IMR-90 (cell line): ENCODE results near the gene MAP3K9. TPM values are rescaled to one million over a fixed set of nuclear protein-coding genes. Genes with fewer than 3 reads are reported as not detected.

ENCODE experiments used
- ATAC-seq: fragments of 200-7000 bp; cut with Tn5 transposase; 2 replicates; pipeline ENCODE4 v1.9.1; 2020; ENCODE audit warnings: low read depth, mild to moderate bottlenecking, moderate library complexity
- BruUV-seq: library from RNA; stranded (reverse); fragments of 400-500 nt; replicated peaks from 2 replicates; lab custom pipeline; 2021; lab: Mats Ljungman, UMichigan
- CTCF ChIA-PET: fragments of 300-600 bp; formaldehyde crosslinking; extraction: SDS; loops from one replicate; lab custom pipeline; 2021; ENCODE audit warnings: antibody characterized with exemption; lab: Yijun Ruan, JAX
- POLR2A ChIA-PET: fragments of 300-600 bp; sonication (Branson Sonifier 250); formaldehyde crosslinking; loops from one replicate; lab custom pipeline; 2022; ENCODE audit warnings: antibody characterized with exemption; ENCODE audit not compliant: unreplicated experiment; lab: Charles Lee
- DNase-seq: peaks from one replicate; pipeline ENCODE4 v3.0.0; 2013
- H2AFZ ChIP-seq: replicated peaks from 2 replicates; pipeline ENCODE3; 2013; ENCODE audit warnings: low read length, mild to moderate bottlenecking; ENCODE audit not compliant: poor library complexity
- H2AK5ac ChIP-seq: 2 replicates; pipeline ENCODE4 v1.6.1; 2013; ENCODE audit warnings: low read depth, low read length, inconsistent platforms
- H2AK9ac ChIP-seq: replicated peaks from 2 replicates; pipeline ENCODE3; 2013; ENCODE audit warnings: mild to moderate bottlenecking, low read depth, low read length, moderate library complexity; ENCODE audit not compliant: poor library complexity
- H2BK120ac ChIP-seq: 2 replicates; pipeline ENCODE4 v1.6.1; 2013; ENCODE audit warnings: low read depth, low read length, inconsistent platforms
- H2BK15ac ChIP-seq: 3 replicates; pipeline ENCODE4 v1.6.1; 2013; ENCODE audit warnings: low read depth, low read length, inconsistent platforms
- H2BK20ac ChIP-seq: 2 replicates; pipeline ENCODE4 v1.6.1; 2013; ENCODE audit warnings: low read depth, mild to moderate bottlenecking, inconsistent platforms, low read length, moderate library complexity
- H2BK5ac ChIP-seq: 2 replicates; pipeline ENCODE4 v1.6.1; 2013; ENCODE audit warnings: mild to moderate bottlenecking, low read depth, low read length, inconsistent platforms; ENCODE audit not compliant: poor library complexity, severe bottlenecking
- H3K14ac ChIP-seq: replicated peaks from 2 replicates; pipeline ENCODE4 v1.6.1; 2013; ENCODE audit warnings: low read depth, low read length, inconsistent platforms
- H3K18ac ChIP-seq: 2 replicates; pipeline ENCODE4 v1.6.1; 2013; ENCODE audit warnings: low read depth, low read length, control low read depth
- H3K23ac ChIP-seq: 2 replicates; pipeline ENCODE4 v1.6.1; 2013; ENCODE audit warnings: low read depth, low read length, inconsistent platforms
- H3K27ac ChIP-seq: 2 replicates; pipeline ENCODE4 v1.5.1; 2013; ENCODE audit warnings: mild to moderate bottlenecking, control low read depth, low read length; ENCODE audit not compliant: insufficient read depth
- H3K27me3 ChIP-seq: 2 replicates; pipeline ENCODE4 v1.6.1; 2013; ENCODE audit warnings: low read length; ENCODE audit not compliant: control insufficient read depth, insufficient read depth
- H3K36me3 ChIP-seq: 2 replicates; pipeline ENCODE4 v1.6.1; 2013; ENCODE audit warnings: low read length, mixed read lengths; ENCODE audit not compliant: control insufficient read depth, insufficient read depth
- H3K4ac ChIP-seq: 2 replicates; pipeline ENCODE4 v1.6.1; 2013; ENCODE audit warnings: low read depth, low read length, inconsistent platforms
- H3K4me1 ChIP-seq: 2 replicates; pipeline ENCODE4 v1.6.1; 2013; ENCODE audit warnings: low read length, mixed read lengths; ENCODE audit not compliant: control insufficient read depth, insufficient read depth
- H3K4me2 ChIP-seq: 2 replicates; pipeline ENCODE4 v1.6.1; 2013; ENCODE audit warnings: low read depth, mild to moderate bottlenecking, control low read depth, low read length, moderate library complexity
- H3K4me3 ChIP-seq: 2 replicates; pipeline ENCODE4 v1.5.1; 2013; ENCODE audit warnings: low read depth, mild to moderate bottlenecking, control low read depth, low read length, moderate library complexity; ENCODE audit not compliant: insufficient read depth
- H3K56ac ChIP-seq: 2 replicates; pipeline ENCODE4 v1.6.1; 2013; ENCODE audit warnings: low read length, inconsistent platforms; ENCODE audit not compliant: insufficient read depth; ENCODE audit errors: extremely low read depth
- H3K79me1 ChIP-seq, 2 experiments: 2 replicates each; pipeline ENCODE4 v1.6.1; 2013; ENCODE audit warnings: low read length in 2 of 2, inconsistent platforms in 1 of 2, low read depth in 1 of 2
- H3K9ac ChIP-seq: 2 replicates; pipeline ENCODE4 v1.6.1; 2013; ENCODE audit warnings: low read depth, low read length, control low read depth
- H3K9me1 ChIP-seq: 2 replicates; pipeline ENCODE4 v1.6.1; 2013; ENCODE audit warnings: low read length, inconsistent platforms; ENCODE audit not compliant: insufficient read depth
- H3K9me3 ChIP-seq: 2 replicates; pipeline ENCODE4 v1.6.1; 2013; ENCODE audit warnings: low read length; ENCODE audit not compliant: control insufficient read depth, insufficient read depth
- H4K20me1 ChIP-seq: 2 replicates; pipeline ENCODE4 v1.6.1; 2013; ENCODE audit warnings: low read length, inconsistent platforms; ENCODE audit not compliant: insufficient read depth
- H4K5ac ChIP-seq: 2 replicates; pipeline ENCODE4 v1.6.1; 2013; ENCODE audit warnings: mild to moderate bottlenecking, low read depth, low read length, control low read depth
- H4K8ac ChIP-seq, 2 experiments: 2 replicates each; pipeline ENCODE4 v1.6.1; 2013; ENCODE audit warnings: low read depth in 2 of 2, low read length in 2 of 2, control low read depth in 1 of 2, inconsistent platforms in 1 of 2
- H4K91ac ChIP-seq: 2 replicates; pipeline ENCODE4 v1.6.1; 2013; ENCODE audit warnings: low read depth, low read length, inconsistent platforms; ENCODE audit not compliant: insufficient read depth
- CHD1 ChIP-seq: IDR thresholded peaks from 2 replicates; pipeline ENCODE4 v1.6.1; 2012; ENCODE audit warnings: low read depth, low read length, improper control_type of control experiment
- CTCF ChIP-seq: conservative IDR thresholded peaks from 2 replicates; pipeline ENCODE4 v1.5.1; 2012; ENCODE audit warnings: mild to moderate bottlenecking, low read depth, low read length, improper control_type of control experiment
- ELK1 ChIP-seq: fragments of 150-350 bp; IDR thresholded peaks from 2 replicates; pipeline ENCODE4 v1.6.1; 2016; ENCODE audit warnings: low read depth, mild to moderate bottlenecking, low read length, moderate library complexity, borderline replicate concordance
- FOS ChIP-seq: fragments of 150-350 bp; IDR thresholded peaks from 2 replicates; pipeline ENCODE4 v1.6.1; 2016; ENCODE audit warnings: low read depth, low read length
- MXI1 ChIP-seq: IDR thresholded peaks from 2 replicates; pipeline ENCODE4 v1.6.1; 2012; ENCODE audit warnings: low read depth, mild to moderate bottlenecking, low read length, moderate library complexity, borderline replicate concordance
- RAD21 ChIP-seq: IDR thresholded peaks from 2 replicates; pipeline ENCODE4 v1.6.1; 2012; ENCODE audit warnings: low read length, improper control_type of control experiment
- RCOR1 ChIP-seq: IDR thresholded peaks from 2 replicates; pipeline ENCODE4 v1.6.1; 2012; ENCODE audit warnings: mild to moderate bottlenecking, low read length, improper control_type of control experiment; ENCODE audit not compliant: insufficient replicate concordance
- USF2 ChIP-seq: fragments of 150-350 bp; IDR thresholded peaks from 2 replicates; pipeline ENCODE4 v1.6.1; 2017; ENCODE audit warnings: mild to moderate bottlenecking, antibody characterized with exemption, low read length, low read depth
- WGBS, 2 experiments: methylation state at CpG; one replicate each; pipeline versions ENCODE4 v1.1.5 to v1.1.7; 2013; ENCODE audit warnings: missing lambda C conversion rate in 2 of 2; ENCODE audit not compliant: insufficient read length in 1 of 2; ENCODE audit errors: extremely low coverage in 2 of 2; 5-methylcytosine and 5-hydroxymethylcytosine counted together
- dilution Hi-C: fragments of 300-500 bp; cut with HindIII; formaldehyde crosslinking; loops from one replicate; pipeline ENCODE4 v1.14.3; 2018; ENCODE audit warnings: low sequenced_read_pairs; ENCODE audit not compliant: unreplicated experiment
- in situ Hi-C: fragments of 300-500 bp; cut with MboI; formaldehyde crosslinking; loops from 3 replicates; pipeline ENCODE4 v1.14.3; 2019; ENCODE audit warnings: low sequenced_read_pairs, inconsistent platforms, mixed read lengths
- intact Hi-C: fragments of 100-400 bp; cut with micrococcal nuclease; formaldehyde crosslinking; loops from 2 replicates; pipeline ENCODE4 v1.10.0; 2022
- polyA plus RNA-seq, 3 experiments: library from polyadenylated mRNA; depleted of rRNA; stranded (reverse); fragments of >200 nt; gene quantifications; 2 replicates each; pipeline ENCODE4 v1.2.3, GENCODE V29; 2012; ENCODE audit warnings: low replicate concordance in 1 of 3
- total RNA-seq: library from RNA; depleted of rRNA; stranded (reverse); fragments of >200 nt; gene quantifications from 2 replicates; pipeline ENCODE4 v1.2.3, GENCODE V29; 2012

MAP3K9 gene
- total and polyA plus RNA-seq, 2 of the 4 experiments (the other 2 are of a cell fraction): 0.17 to 0.18 TPM

GRCh38 chr14:70796551-70796950, 12.8 kb downstream of the MAP3K9 start:
- Histone ChIP-seq H3K27ac (no peak overlapping the region), H2BK15ac (no peak overlapping the region), H3K4me1 (no peaks in the 10 kb centered on the region), H3K9me3 (no peaks in the 10 kb centered on the region), H4K5ac (no peak overlapping the region), H2BK5ac (no peak overlapping the region), H2BK120ac (no peak overlapping the region), H3K56ac (no peak overlapping the region), H2BK20ac (no peak overlapping the region), H3K18ac (no peak overlapping the region), H2AFZ (no peak overlapping the region), H3K23ac (no peak overlapping the region), H4K91ac (no peak overlapping the region), H3K27me3 (no peaks in the 10 kb centered on the region; the same call in 1 of the 2 replicates), H4K20me1 (no peaks in the 10 kb centered on the region), H2AK9ac (peak overlapping the region; percentile 18), H3K4ac (no peak overlapping the region), H2AK5ac (no peak overlapping the region), H3K9ac (no peak overlapping the region), H3K4me3 (no peak overlapping the region), H3K14ac (no peak overlapping the region), H3K4me2 (no peak overlapping the region), H3K79me1 (no peaks in the 10 kb centered on the region), H3K9me1 (no peaks in the 10 kb centered on the region), H4K8ac (no peak overlapping the region), H3K36me3 (no peaks in the 10 kb centered on the region)
- in situ Hi-C loops: no loop called here
- DNase-seq (no peak), ATAC-seq (no peak)
- intact Hi-C loops: no loop called here
- WGBS, 2 experiments: no CpG with 5 or more reads among the region's 8 CpGs
- no peak for TF ChIP-seq CHD1
- TF ChIP-seq MXI1: no peak
- TF ChIP-seq CTCF: no peak
- TF ChIP-seq RAD21: no peak
- no peak for TF ChIP-seq ELK1
- TF ChIP-seq FOS: no peak
- no peak for TF ChIP-seq USF2
- no peak for TF ChIP-seq RCOR1
- dilution Hi-C loops: no loop called here
- BruUV-seq: no TSS peak
- CTCF ChIA-PET: no interaction called here
- POLR2A ChIA-PET: no interaction called here
